ENCODE measurements around the gene AK4.
"Not testable (repeated sequence)": the region's sequence is repeated elsewhere in the genome, so short reads cannot be mapped to it uniquely, and the experiment has no call there.

The AK4 gene

DNA sequence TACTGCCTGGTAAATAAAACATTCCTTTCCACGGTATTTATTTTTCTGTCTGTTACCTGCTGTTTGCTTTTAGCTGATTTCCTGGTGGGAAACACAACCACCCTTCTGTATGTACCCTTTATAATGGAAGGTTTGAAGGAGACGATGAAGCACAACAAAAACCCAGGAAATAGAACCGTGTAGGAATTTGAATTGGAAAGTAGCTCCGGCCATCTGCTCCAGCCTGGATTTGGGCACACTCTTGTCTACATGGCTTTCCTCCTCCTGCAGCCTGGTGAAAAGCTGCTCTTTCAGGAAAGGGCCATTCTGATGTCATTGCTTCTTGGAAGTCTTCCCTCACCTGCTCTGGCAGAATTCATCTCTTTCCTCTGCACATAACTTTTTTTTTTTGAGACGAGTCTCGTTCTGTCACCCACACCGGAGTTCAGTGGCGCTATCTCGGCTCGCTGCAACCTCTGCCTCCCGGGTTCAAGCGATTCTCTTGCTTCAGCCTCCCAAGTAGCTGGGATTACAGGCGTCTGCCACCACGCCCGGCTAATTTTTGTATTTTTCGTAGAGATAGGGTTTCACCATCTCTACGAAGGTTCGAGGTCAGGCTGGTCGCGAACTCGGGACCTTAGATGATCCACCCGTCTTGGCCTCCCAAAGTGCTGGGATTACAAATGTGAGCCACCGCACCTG is 2.7 kb downstream of the AK4 start:
- no peak for DNase-seq (ENCODE audit: low spot score)

DNA sequence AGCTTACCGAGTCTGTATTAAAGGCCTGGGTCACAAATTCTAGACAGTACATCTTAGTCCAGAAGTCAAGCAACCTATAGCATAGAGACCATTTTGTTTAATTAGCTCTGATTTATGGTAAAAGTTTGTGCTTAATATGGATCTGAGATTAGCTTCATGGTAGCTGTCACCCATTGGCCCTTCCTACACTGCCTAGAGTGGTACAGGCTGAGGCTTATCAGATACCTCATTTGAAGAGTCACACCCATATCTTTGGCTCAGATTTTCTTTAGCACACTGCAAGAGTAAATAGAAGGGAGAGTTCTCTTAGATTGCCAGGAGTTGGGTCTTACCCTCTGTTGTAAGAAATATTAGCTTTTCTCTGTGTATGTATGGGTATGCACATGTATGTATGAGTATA is 3.6 kb downstream of the AK4 start:
- DNase-seq (ENCODE audit: low spot score): no peak

DNA sequence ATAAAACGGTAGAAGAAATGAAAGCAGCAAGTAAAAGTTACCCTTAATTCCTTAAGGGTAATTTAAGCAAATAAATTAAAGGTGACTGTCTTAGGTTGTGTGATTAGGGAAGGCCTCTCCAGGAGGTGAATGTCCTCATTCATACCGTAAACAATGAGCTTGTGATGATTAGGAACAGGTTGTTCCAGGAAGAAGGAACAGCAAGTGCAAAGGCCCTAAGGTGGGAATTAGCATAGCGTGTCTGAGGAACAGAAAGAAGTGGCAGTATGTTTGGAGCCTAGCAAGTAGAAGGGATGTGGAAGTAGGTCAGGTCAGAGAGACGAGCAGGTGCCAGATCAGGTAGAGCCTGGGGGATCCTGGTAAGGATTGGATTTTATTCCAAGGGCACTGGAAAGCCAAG is 5.6 kb downstream of the AK4 start:
- DNase-seq (ENCODE audit: low spot score): no peak

DNA sequence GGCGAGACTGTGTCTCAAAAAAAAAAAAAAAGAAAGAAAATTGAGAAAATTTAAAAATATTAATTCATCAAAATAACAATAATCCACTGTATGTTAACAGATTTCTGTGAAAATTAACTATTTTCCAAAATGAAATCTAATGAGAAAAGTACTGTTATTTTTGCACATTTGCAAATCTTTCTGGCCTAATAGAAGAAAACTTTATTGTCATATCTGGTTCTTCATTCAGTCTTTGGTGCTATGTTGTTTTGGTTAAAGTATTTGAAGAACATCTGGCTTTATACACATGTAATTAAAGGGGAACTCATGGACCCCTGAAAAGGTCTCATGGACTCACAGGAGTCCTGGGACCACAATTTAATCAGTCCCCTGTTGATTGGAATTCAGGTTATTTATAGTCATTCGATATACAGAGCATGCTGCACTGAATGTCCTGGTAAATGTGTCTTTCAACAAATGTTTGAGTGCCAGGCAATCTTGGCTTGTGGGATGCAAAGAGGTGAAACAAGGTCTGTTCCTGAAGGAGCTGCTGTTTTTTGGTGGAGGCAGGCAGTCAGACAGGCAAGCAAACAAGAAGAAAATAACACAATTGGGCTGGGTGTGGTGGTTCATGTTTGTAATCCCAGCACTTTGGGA is 9.0 kb downstream of the AK4 start:
- no peak for DNase-seq (ENCODE audit: low spot score)

DNA sequence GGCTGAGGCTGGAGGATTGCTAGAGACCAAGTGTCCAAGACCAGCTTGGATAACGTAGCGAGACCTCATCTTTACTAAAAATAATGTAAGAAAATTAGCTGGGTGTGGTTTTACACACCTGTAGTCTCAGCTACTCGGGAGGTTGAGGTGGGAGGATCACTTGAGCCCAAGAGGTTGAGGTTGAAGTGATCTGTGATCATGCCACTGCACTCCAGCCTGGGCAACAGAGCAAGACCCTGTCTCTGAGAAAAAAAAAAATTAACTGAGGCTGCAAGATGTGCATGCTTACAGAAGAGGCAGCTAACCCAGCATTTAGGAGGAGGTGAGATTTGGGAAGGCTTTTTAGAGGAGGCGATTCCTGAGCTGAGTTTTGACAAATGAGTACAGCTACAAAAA is 9.5 kb downstream of the AK4 start:
- DNase-seq (ENCODE audit: low spot score): no peak

DNA sequence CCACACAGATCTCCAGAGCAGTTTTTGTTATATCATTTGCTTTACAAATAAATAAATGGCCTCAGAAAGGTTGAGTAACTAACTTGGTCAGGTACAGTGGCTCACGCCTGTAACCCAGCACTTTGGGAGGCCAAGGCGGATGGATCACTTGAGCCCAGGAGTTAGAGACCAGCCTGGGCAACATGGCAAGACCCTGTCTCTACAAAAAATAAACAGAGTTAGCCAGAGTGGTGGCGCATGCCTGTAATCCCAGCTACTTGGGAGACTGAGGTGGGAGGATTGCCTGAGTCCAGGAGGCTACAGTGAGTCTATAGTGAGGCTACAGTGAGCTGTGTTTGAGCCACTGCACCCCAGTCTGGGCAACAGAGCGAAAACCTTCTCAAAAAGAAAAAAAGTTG is 11.3 kb downstream of the AK4 start:
- DNase-seq (ENCODE audit: low spot score): not testable (repeated sequence)

DNA sequence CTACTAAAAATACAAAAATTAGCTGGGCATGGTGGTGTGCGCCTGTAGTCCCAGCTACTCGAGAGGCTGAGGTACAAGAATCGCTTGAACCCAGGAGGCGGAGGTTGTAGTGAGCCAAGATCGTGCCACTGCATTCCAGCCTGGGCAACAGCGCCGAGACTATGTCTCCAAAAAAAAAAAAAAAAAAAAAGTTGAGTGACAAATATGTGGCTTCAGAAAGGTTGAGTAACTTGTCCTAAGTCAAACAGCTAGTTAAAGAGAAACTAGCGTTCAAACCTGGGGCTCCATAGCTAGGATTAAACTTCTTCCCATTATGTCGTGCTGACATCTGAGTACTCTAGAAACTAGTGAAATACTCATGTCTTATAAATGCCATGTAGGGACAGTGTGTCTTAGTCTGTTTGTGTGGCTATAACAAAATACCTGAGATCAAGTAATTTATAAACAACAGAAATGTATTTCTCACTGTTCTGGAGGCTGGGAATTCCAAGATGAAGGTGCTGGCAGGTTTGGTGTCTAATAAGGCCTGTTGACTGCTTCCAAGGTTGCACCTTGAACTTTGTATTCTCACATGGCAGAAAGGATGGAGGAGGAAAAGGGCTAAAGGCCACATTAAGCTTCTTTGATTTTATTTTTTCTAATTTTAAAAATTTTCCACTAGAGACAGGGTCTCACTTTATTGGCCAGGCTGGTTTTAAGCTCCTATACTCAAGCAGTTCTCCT is 12.0 kb downstream of the AK4 start:
- no peak for DNase-seq (ENCODE audit: low spot score)

DNA sequence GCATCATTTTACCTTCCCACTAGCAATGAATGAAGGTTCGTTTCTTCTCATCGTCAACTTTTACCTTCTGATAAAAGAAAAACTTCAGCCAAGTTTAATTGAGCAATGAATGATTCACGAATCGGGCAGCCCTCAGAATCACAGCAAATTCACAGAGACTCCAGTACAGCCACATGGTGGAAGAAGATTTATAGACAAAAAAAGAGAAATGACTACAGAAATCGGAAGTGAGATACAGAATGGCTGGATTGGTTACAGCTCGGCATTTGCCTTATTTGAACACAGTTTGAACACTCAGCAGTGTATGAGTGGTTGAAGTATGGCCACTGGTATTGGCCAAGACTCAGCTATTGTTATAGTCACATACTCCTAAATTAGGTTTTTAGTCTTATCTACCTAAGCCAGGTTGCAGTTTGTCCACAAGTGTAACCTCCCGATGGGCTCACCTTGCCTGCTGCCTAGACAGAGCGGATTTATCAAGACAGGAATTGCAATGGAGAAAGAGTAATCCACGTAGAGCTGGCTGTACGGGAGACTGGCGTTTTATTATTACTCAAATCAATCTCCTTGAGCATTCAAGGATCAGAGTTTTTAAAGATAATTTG is 15.3 kb downstream of the AK4 start:
- no peak for DNase-seq (ENCODE audit: low spot score)

DNA sequence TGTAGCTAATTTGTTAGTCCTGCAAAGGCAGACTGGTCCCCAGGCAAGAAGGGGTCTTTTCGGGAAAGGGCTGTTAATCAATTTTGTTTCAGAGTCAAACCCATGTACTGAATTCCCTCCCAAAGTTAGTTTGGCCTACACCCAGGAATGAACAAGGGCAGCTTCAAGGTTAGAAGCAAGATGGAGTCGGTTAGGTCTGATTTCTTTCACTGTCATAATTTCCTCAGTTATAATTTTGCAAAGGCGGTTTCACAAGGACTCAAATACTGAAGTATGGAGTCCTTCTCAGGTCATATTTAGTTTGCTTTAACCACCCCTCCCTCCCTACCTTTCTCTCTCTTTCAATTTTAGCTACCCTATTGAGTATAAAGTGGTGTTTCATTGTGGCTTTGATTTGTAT is 16.1 kb downstream of the AK4 start:
- DNase-seq (ENCODE audit: low spot score): not testable (repeated sequence)

DNA sequence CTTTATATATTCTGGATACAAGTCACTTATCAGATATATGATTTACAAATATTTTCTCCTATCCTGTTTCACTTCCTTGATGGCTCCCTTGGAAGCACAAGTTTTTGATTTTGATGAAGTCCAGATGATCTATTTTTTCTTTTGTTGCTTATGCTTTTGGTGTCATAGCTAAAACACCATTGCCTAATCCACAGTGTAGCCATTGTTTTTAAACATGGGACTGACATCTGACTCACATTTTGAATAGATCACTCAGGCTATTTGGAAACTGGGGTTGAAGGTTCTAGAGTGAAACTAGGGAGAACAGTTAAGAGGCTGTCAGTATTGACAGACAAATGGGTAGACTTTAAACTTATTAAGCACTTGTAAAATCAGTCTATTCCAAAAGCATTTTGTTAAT is 16.6 kb downstream of the AK4 start:
- DNase-seq (ENCODE audit: low spot score): peak; percentile 30

DNA sequence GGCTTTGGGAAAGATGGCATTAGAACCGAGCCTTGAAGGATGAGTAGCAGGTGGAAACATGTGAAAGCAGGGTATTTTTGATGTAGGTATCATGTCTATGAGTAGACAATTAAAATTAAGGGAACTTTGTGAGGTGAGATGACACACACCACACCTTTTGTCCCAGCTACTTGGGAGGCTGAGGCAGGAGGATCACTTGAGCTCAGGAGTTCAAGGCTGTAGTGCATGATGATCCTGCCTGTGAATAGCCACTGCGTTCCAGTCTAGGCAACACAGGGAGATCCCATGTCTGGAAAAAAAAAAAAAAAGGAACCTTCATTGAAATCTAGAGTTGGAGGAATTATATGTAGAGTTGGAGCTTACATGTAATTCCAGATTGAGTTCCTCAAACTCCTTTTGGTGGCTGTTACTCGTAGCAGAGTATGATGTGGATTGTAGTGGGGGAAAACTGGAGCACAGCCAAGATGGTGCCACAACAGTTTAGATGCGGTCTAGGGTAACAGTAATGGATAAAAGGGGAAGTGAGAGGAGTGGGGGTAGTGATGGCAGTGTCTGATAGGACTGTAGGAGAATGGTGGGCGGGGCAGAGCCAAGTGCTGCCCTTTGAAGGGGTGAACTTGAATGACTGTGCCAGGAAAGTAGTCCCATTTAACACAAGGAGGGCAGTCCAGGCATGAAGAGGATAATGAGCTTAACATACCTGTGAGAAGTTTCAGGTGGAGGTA is 17.4 kb downstream of the AK4 start:
- DNase-seq (ENCODE audit: low spot score): no peak

DNA sequence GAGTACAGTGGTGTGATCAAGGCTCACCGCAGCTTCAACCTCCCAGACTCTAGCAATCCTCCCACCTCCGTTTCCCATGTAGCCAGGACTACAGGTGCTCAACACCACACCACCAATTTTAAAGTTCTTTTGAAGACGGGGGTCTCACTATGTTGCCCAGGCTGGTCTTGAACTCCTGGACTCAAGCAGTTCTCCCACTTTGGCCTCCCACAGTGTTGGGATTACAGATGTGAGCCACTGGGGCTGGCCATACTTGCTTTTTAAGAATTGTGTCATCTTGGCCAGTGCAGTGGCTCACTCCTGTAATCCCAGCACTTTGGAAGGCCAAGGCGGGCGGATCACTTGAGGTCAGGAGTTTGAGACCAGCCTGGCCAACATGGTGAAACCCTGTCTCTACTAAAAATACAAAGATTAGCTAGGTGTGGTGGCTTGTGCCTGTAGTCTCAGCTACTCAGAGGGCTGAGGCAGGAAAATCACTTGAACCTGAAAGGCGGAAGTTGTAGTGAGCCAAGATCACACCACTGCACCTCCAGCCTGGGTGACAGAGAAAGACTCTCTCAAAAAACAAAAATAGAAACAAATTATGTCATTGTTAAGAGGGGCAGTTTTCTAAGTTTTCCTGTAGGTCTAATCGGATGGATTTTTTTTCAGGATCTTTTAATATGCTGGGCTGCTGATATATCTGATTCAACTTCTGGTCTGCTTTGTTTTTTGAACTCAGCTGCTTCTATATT is 18.7 kb downstream of the AK4 start:
- DNase-seq (ENCODE audit: low spot score): no peak

DNA sequence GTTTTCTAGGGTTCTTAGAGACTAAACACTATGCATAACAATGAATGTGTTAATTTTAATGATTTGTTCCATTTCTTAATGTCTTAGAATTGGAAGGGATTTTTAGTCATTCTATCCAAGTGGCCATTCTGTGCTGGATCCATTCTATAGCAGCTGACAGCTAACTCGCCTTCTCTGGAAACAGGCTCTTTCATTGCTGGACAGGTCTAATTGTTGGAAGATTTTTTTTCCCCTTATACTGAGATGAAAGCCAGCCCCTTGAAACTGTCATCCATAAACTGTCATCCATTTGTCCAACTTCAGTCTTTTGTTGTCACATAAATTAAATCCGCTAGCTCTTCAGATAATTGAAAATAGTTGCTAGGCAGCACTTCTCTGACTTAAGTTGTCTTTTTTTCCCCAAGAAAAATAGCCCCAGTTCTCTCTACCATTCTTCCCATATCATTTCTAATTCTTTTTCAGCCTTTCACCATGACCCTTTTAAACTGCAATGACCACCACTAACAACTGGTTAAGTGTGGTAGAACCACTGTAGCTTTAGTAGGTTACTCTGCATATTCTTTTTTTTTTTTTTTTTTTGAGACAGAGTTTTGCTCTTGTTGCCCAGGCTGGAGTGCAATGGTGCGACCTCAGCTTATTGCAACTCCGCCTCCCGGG is 19.7 kb downstream of the AK4 start:
- DNase-seq (ENCODE audit: low spot score): no peak

DNA sequence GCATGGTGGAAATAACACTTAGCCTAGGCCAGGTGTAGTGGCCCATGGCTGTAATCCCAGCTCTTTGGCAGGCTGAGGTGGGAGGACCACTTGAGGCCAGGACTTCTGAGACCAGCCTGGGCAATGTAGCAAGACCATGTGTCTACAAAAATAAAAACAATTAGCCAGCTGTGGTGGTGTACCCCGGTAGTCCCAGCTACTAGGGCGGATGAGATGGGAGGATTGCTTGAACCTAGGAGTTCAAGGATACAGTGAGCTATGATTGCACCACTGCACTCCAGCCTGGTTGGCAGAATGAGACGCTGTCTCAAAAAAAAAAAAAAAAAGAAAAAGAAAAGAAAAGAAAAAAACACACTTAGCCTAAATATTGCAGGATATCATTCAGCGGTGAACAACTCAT is 20.9 kb downstream of the AK4 start:
- DNase-seq (ENCODE audit: low spot score): no peak

DNA sequence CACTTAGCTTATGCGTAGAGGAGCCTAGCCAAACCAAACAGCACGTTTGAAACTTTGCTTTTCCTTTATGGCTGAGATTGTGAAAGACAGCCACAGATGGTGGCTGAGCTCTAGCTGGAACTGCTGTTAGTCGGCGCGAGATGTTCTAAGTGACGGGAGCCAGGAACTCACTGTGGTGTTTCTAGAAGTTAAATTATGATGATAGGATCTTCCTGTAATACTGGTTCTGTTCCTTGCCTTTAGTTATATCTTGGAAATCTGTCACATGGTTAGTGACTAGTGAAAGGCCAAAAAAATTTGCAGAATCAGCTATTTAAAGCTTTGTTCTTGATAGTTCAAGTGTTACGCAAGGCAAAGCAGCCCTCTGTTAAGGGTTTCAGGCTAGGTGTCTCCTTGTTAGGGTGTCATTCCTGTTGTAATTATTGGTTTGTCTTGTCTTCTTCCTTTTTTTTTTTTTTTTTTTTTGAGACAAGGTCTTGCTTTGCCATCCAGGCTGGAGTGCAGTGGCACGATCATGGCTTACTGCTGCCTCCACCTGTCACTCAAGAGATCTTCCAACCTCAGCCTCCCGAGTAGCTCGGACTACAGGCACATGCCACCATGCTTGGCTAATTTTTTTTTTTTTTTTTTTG is 22.6 kb downstream of the AK4 start:
- DNase-seq (ENCODE audit: low spot score): peak; percentile 47

DNA sequence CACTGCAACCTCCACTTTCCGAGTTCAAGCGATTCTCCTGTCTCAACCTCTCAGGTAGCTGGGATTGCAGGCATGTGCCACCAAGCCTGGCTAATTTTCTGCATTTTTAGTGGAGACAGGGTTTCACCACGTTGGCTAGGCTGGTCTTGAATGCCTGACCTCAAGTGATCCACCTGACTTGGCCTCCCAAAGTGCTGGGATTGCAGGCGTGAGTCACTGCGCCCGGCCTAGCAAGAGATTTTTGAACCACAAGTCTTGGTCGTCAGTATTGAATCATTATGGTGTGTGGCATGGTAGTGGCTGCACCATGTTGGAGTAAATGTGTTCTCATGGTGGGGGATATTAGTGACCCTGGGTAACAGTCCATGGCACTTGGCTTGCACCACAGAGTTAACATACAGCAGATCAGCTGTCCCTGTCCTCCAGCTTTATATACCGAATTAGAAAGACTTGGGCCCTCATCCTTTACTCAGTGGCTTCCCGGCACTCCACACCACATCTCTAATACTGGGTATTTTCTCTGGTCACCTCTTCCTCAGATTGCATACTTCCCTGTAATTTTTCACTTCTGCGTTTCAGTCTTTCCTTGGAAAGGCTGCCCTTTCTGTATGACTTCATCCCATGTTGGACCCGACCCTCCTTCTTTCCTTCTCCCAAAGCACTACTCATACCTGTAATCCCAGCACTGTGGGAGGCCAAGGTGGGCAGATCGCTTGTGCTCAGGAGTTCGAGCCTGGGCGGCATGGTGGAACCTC is 25.1 kb downstream of the AK4 start:
- no peak for DNase-seq (ENCODE audit: low spot score)

DNA sequence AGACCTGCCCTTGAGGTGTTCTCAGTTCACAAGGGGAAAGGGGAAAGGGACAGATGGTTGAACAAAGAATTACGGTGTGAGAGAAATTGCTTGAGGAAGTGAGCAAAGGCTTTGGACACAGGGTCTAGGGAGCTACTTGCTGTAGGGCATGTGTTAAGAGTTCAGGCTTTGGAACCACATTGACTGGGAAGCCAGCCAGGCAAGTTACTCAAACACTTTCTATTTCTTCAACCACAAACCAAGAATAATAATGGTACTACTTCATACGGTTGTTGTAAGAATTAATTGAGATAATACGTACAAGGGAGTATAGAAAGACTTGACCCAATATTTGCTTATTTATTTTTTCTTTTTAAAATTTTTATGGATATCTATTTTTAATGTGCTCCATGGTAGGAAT is 26.6 kb downstream of the AK4 start:
- peak; percentile 95 for DNase-seq (ENCODE audit: low spot score)

DNA sequence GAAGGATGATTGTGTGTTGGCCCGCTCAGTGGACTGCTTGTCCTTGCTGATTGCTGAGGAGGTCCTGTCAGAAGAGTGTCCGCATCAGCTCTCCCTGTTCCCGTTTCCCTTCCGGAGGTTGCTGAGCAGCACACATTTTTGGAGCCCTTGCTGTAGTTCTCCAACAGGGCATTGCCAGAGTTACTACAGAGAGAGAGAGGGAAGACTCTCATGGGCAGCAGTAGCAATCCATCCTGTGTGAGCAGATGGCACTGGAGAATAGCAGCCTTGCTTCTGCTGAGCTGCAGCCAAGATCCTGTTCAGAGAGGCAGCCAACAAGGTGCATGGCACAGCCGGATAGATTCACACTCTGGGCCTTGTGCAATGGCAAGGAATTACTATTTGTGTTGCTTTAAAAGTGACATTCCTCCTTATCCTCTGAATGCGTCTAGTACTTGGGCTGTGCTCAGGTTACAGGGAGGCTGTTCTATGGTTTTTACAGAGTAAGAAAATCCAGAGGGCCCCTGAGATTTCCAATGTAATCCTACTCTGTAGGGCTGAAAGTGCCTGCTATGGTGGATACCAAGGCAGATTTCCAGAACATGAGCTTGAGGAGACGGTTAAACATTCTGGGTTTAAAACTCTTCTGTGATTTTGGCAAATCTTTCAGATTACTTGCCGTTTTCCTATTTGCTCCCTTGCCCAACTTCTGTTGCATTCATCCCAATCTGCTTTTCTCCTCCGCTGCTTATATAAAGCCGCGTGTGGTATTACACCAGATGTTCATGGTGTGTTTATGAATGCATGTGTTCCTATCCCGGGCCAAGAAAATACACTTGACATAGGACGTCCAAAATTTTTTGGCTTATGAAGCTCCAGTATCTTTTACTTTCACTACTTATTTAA is 27.4 kb downstream of the AK4 start:
- no peak for DNase-seq (ENCODE audit: low spot score)

DNA sequence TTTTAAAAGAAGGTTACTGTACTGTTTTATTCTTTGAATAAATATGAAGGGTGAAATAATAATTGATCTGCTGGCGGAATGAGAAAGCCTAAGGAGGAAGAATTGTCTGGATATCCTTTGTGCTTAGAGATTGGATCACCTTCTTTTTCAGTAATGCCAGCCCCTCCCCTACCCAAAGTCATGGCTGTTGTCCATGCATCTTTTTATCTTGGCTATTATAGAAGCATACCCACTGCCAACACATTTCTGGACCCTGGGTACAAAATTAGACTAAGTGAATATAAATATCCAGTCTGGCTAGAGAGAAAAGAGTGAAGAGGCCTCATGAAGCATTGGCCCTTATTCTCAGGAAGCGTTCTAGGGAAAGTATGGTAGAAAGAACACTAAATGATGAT is 28.1 kb downstream of the AK4 start:
- no peak for DNase-seq (ENCODE audit: low spot score)
